HFFc6 (cell line): Measurements from ENCODE around the gene POC5. TPM values are rescaled to one million over a fixed set of nuclear protein-coding genes. Genes with fewer than 3 reads are reported as not detected.

Experiments
- DNase-seq: peaks from one replicate; pipeline ENCODE4 v3.0.0-alpha.2; 2018
- H3K27ac Mint-ChIP-seq: 2 replicates; pipeline ENCODE4 v1.8.0; 2020; ENCODE audit warnings: mild to moderate bottlenecking, mixed read lengths
- H3K27me3 Mint-ChIP-seq: 2 replicates; pipeline ENCODE4 v1.8.0; 2021; ENCODE audit warnings: mild to moderate bottlenecking, moderate library complexity, mixed read lengths; ENCODE audit not compliant: insufficient read depth
- H3K36me3 Mint-ChIP-seq: 2 replicates; pipeline ENCODE4 v1.8.0; 2021; ENCODE audit warnings: low read depth, mixed read lengths
- H3K4me1 Mint-ChIP-seq: 2 replicates; pipeline ENCODE4 v1.8.0; 2020; ENCODE audit warnings: low read depth, mixed read lengths
- H3K4me3 Mint-ChIP-seq: 2 replicates; pipeline ENCODE4 v1.8.0; 2020; ENCODE audit warnings: mild to moderate bottlenecking, moderate library complexity, mixed read lengths
- H3K9me3 Mint-ChIP-seq: 2 replicates; pipeline ENCODE4 v1.8.0; 2020; ENCODE audit warnings: mild to moderate bottlenecking, mixed read lengths
- total RNA-seq, 6 experiments: library from RNA; stranded (reverse); fragmentation: NEBNext Ultra II Directional; extraction: Animal tissue kit (Norgen Biotek cat#: 25700); gene quantifications; 2 replicates in 1 of 6; 3 replicates in 5 of 6; pipeline ENCODE4 v1.2.3, GENCODE V29; 2021
- TF ChIP-seq, protein P1 (sequence below): fragments of 200-600 bp; sonication (generic); IDR thresholded peaks from 2 replicates; pipeline ENCODE4 v1.5.0; 2021; ENCODE audit warnings: antibody characterized with exemption, mild to moderate bottlenecking

Gene POC5
- total RNA-seq, 6 experiments from 2014 or later, result 3.7 to 6.9 (median 5.4) TPM

DNA sequence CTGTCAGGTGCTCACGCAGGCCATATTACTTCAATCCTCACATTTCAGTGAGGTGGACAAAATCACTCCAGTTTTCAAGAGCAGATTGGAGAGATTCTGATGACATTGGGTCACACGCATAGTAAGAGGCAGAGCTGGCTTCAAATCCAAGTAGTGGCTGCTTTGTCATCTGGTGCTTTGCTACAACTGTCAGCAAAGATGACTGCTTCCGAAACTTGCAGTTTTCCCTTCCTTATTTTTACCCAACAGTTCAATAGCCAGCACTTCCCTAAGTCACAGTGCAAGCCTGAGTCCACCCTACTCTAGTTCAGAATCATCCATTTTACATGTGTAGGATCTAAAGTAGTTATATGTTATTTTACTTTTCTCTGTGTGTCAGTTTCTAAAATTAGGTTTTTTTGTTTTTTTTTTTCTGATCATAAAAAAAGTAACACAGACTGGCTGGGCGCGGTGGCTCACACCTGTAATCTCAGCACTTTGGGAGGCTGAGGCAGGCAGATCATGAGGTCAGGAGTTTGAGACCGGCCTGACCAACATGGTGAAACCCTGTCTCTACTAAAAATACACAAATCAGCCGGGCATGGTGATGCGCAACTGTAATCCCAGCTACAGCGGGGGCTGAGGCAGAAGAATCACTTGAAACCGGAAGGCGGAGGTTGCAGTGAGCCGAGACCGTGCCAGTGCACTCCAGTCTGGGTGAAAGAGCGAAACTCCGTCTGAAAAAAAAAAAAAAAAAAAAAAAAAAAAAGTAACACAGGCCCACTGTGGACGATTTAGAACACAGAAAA, 56.4 kb downstream of the POC5 start:
- TF ChIP-seq, protein P1, sequence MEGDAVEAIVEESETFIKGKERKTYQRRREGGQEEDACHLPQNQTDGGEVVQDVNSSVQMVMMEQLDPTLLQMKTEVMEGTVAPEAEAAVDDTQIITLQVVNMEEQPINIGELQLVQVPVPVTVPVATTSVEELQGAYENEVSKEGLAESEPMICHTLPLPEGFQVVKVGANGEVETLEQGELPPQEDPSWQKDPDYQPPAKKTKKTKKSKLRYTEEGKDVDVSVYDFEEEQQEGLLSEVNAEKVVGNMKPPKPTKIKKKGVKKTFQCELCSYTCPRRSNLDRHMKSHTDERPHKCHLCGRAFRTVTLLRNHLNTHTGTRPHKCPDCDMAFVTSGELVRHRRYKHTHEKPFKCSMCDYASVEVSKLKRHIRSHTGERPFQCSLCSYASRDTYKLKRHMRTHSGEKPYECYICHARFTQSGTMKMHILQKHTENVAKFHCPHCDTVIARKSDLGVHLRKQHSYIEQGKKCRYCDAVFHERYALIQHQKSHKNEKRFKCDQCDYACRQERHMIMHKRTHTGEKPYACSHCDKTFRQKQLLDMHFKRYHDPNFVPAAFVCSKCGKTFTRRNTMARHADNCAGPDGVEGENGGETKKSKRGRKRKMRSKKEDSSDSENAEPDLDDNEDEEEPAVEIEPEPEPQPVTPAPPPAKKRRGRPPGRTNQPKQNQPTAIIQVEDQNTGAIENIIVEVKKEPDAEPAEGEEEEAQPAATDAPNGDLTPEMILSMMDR, result no peak

DNA sequence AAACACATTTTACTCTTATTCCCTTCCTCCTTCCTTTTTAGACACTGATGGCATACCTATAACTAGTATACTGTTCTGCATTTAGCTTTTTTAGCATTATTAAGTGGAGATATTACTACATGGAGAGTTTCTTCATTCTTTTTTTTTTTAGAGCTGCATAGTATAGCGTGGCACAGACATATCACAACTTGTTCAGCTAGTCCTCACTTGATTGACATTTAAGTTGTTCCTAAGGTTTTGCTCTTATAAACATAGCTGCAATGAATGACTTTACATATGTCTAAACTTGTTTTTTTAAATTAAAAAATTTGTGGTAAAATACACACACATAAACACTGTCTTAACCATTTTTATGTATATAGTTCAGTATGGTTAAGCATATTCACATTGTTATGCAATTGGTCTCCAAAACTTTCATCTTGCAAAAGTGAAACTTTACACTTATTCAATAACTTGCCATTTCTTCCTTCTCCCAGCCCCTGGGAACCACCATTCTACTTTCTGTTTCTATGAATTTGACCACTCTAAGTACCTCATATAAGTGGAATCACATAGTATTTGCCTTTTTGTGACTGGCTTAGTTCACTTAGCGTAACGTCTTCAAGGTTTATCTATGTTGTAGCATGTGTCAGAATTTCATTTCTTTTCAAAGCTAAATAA, 57.3 kb downstream of the POC5 start:
- no peaks in the 10 kb centered on the region for H3K9me3 Mint-ChIP-seq
- H3K27me3 Mint-ChIP-seq, result no peaks in the 10 kb centered on the region
- peaks cover 15% of the 10 kb centered on the region for H3K4me1 Mint-ChIP-seq
- H3K36me3 Mint-ChIP-seq, result no peaks in the 10 kb centered on the region
- DNase-seq, result no peak
- TF ChIP-seq, protein P1, result no peak
- no peak overlapping the region for H3K4me3 Mint-ChIP-seq
- no peak overlapping the region for H3K27ac Mint-ChIP-seq

More for the DNA sequence above, 56.4 kb downstream of the POC5 start:
- H3K27me3 Mint-ChIP-seq, result no peaks in the 10 kb centered on the region
- H3K36me3 Mint-ChIP-seq, result no peaks in the 10 kb centered on the region
- DNase-seq, result no peak
- H3K27ac Mint-ChIP-seq, result no peak overlapping the region
- no peak overlapping the region for H3K4me3 Mint-ChIP-seq
- H3K9me3 Mint-ChIP-seq, result no peaks in the 10 kb centered on the region
- H3K4me1 Mint-ChIP-seq, result peaks cover 11% of the 10 kb centered on the region

DNA sequence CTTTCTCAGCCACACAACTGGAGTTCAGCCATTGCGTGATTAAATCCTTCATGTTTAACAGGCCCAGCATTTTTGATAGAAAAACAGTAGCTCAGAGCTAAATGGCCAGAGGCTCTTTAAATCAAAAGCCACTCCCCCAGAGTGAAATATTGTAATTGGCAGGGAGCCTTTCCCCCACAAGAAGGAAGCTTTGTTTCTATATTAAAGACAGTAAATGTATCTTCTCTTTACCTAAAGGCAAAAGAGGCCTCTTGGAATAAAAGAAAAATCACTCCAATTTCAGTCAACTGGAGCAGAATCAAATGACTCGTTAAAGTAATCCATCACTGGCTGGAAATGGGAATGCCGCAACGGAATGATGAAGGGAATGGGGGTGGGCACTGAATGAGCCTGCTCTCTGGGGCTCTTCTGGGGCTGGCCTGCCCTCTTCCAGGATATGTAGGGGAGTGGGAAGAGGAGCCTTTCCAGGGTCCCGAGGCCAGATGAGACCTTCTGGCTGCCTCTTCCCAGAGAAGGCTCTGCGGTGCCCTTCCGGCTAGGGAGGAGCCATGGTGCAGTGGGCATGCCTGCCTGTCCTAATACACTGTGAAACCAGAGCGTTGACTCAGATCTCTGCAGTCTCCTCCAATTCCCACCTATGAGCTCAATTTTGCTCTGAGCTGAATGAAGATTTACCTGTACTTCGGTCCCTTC, 60.8 kb downstream of the POC5 start:
- no peaks in the 10 kb centered on the region for H3K9me3 Mint-ChIP-seq
- peak overlapping the region; percentile 72 for H3K27ac Mint-ChIP-seq
- H3K4me3 Mint-ChIP-seq, result peak overlapping the region; percentile 86
- no peaks in the 10 kb centered on the region for H3K36me3 Mint-ChIP-seq
- TF ChIP-seq, protein P1, result no peak
- peaks cover 5% of the 10 kb centered on the region for H3K27me3 Mint-ChIP-seq
- peaks cover 24% of the 10 kb centered on the region for H3K4me1 Mint-ChIP-seq
- DNase-seq, result peak; percentile 25

DNA sequence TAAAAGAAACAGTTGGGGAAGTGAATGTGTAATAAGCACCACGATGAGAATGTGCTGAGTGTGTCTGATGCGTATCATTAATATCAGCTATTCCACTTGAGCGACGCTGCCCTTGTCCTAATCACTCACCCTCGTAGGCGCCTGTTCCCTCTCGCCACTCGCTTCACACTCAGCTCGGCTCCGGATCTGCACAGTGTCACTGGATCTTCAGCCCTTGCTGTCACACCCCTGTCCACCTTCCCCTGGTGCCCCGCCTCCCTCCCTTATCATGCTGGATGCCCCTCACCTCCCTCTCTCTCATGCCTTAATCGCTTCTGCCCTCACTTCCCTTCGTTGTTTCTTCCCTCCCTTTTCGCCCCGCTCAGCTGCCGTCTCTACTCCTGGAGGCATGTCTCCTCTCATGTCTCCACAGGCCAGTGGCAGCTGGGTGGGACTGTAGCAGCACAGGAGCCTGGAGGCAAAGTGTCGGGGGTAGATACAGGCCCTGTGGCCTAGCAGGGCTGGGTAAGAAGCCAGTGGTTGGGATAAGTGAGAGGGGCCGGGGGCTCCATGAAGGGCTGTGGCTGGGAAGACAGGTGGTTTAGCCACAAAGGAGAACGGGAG, 62.4 kb downstream of the POC5 start:
- Mint-ChIP-seq H3K9me3 (no peaks in the 10 kb centered on the region), H3K4me3 (no peak overlapping the region), H3K27me3 (peaks cover 5% of the 10 kb centered on the region), H3K27ac (no peak overlapping the region), H3K4me1 (peaks cover 30% of the 10 kb centered on the region), H3K36me3 (no peaks in the 10 kb centered on the region)
- TF ChIP-seq, protein P1, result no peak
- no peak for DNase-seq

DNA sequence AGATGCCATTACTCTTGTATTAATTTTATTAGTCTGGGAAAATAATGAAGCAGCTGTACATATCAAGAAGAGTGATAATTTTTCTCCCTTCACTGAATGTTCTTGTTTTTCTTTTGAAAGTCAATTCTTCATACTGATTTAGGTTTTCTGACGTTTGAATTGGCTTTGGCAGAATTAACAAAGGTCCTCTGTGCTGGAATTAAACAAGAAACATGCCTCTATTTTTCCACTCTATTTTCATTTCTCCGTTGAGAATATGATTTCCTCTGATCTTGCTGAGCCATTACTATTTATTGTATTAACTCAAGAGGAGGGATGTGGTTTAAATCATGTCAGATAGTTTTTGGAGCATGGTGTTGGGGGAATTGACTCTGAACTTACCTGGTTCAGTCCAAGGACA, 63.7 kb downstream of the POC5 start:
- H3K9me3 Mint-ChIP-seq, result no peaks in the 10 kb centered on the region; the same call in 1 of the 2 replicates
- H3K36me3 Mint-ChIP-seq, result no peaks in the 10 kb centered on the region
- no peak overlapping the region for H3K27ac Mint-ChIP-seq
- TF ChIP-seq, protein P1, result no peak
- no peak for DNase-seq
- no peak overlapping the region for H3K4me3 Mint-ChIP-seq
- peaks cover 30% of the 10 kb centered on the region for H3K4me1 Mint-ChIP-seq
- H3K27me3 Mint-ChIP-seq, result peaks cover 5% of the 10 kb centered on the region
